ENCODE data around the gene KMO.

The KMO gene

DNA sequence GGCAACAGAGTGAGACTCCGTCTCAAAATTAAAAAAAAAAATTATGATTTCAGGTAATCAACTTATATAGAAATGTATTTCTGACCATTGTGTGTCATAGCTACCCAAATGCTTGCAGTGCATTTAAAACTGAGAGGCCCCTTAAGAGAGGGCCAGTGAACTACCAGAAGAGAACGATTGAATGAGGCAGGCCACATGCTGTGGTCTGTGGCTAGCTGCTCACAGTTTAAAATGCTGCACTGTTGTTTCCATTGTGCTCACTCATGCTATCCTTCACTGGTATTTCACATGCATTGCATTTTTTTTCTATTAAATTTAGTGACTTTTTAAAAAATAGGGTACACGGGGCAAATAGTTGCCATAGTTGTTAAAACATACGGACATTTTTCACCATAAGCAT lies 82.0 kb downstream of the KMO start:
- TF ChIP-seq SIN3A (IDR thresholded peaks at IDR 0.05; ENCODE audit: borderline replicate concordance, insufficient read depth, low read length) (no peak), FOXP2 (optimal IDR thresholded peaks at IDR 0.05; ENCODE audit: borderline replicate concordance, extremely low read depth, extremely low read length, insufficient read depth) (no peak), TAF1 (IDR thresholded peaks at IDR 0.05; ENCODE audit: borderline replicate concordance, insufficient read depth, low read length) (no peak), POLR2AphosphoS5 (IDR thresholded peaks at IDR 0.05; ENCODE audit: low read depth, low read length) (no peak)
- TF ChIP-seq, protein P1, sequence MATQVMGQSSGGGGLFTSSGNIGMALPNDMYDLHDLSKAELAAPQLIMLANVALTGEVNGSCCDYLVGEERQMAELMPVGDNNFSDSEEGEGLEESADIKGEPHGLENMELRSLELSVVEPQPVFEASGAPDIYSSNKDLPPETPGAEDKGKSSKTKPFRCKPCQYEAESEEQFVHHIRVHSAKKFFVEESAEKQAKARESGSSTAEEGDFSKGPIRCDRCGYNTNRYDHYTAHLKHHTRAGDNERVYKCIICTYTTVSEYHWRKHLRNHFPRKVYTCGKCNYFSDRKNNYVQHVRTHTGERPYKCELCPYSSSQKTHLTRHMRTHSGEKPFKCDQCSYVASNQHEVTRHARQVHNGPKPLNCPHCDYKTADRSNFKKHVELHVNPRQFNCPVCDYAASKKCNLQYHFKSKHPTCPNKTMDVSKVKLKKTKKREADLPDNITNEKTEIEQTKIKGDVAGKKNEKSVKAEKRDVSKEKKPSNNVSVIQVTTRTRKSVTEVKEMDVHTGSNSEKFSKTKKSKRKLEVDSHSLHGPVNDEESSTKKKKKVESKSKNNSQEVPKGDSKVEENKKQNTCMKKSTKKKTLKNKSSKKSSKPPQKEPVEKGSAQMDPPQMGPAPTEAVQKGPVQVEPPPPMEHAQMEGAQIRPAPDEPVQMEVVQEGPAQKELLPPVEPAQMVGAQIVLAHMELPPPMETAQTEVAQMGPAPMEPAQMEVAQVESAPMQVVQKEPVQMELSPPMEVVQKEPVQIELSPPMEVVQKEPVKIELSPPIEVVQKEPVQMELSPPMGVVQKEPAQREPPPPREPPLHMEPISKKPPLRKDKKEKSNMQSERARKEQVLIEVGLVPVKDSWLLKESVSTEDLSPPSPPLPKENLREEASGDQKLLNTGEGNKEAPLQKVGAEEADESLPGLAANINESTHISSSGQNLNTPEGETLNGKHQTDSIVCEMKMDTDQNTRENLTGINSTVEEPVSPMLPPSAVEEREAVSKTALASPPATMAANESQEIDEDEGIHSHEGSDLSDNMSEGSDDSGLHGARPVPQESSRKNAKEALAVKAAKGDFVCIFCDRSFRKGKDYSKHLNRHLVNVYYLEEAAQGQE (IDR thresholded peaks at IDR 0.05; ENCODE audit: insufficient read depth in 1 of 2, low read depth in 2 of 2, low read length in 2 of 2), result no peak

DNA sequence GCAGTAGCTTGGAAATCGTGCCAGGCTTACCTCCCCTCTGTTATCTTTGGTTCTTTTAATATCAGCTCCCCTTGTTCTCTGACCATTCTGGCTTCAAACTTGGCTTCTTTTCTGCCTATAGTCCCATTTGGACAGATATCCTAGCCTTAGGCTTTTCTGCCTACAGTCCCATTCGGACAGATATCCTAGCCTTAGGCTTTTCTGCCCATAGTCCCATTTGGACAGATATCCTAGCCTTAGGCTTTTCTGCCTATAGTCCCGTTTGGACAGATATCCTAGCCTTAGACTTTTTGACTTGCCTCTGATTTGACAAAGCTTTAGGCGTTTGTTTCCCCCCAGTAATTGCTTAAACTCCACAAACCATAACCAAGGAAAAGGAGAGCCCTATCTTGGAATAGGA lies 82.4 kb downstream of the KMO start:
- no peak for TF ChIP-seq FOXP2 (optimal IDR thresholded peaks at IDR 0.05; ENCODE audit: borderline replicate concordance, extremely low read depth, extremely low read length, insufficient read depth)
- no peak for TF ChIP-seq TAF1 (IDR thresholded peaks at IDR 0.05; ENCODE audit: borderline replicate concordance, insufficient read depth, low read length)

DNA sequence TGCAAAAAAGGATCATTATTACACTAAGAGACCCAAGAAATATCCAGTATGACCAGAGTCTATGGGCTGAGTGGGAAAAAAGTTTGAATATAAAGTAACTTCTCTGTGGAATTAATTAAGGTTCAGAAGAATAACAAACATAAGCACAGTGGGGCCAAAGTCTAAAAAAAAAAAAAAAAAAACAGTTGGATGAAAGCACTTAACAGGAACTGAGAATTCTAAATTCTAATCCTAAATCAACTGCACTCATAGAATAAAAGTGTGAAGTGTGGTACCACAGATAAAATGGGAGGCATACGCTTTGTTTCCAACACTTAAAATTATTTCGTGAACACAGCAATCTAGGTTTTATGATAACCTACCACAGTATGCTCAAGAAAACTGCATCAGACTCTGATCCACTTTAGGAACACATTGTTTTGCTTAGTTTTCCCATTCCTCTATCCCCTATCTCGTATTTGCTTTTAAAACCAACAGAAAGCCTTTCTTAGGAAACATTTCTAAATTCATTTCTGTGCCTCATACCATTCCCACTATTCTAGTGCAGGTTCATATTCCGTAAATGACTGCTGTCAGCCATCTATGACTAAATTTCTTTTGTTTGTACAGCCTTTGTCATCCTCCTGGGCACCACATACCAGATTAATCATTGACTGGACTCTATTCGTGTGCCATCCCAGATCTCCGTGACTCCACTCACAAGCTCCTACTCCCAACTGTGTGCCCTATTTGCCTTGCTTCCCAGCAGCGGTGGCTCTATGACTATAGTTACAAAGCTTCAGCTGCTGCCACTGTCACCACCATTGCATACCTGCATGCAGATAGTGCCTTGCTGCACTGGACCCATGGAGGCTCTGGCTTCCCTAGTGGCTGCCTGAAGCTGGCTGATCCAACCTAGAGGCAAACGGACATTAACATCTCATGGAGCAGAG lies 83.1 kb downstream of the KMO start:
- TF ChIP-seq POLR2AphosphoS5 (IDR thresholded peaks at IDR 0.05; ENCODE audit: low read depth, low read length), result no peak

DNA sequence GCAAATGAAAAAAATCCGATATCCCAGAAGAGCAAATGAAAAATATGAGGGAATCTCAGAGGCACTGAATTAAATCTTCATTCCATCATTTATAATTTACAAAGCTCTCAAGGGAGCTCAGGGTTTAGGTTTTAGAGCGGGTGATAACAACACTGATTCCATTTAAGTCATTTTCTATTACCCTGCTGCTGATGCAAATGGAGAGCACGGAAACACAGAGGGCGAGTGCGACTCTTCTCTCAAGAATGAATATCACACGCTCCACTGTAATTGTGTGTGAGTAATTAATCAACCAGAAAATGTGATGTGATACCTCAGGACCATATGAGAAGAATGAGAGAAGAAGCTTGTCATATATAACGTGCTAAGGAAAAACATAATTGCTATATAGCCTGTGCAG lies 85.2 kb downstream of the KMO start:
- TF ChIP-seq FOXP2 (optimal IDR thresholded peaks at IDR 0.05; ENCODE audit: borderline replicate concordance, extremely low read depth, extremely low read length, insufficient read depth) (no peak), TAF1 (IDR thresholded peaks at IDR 0.05; ENCODE audit: borderline replicate concordance, insufficient read depth, low read length) (no peak), SIN3A (IDR thresholded peaks at IDR 0.05; ENCODE audit: borderline replicate concordance, insufficient read depth, low read length) (no peak)
- TF ChIP-seq, protein P1 (IDR thresholded peaks at IDR 0.05; ENCODE audit: insufficient read depth in 1 of 2, low read depth in 2 of 2, low read length in 2 of 2), result no peak

DNA sequence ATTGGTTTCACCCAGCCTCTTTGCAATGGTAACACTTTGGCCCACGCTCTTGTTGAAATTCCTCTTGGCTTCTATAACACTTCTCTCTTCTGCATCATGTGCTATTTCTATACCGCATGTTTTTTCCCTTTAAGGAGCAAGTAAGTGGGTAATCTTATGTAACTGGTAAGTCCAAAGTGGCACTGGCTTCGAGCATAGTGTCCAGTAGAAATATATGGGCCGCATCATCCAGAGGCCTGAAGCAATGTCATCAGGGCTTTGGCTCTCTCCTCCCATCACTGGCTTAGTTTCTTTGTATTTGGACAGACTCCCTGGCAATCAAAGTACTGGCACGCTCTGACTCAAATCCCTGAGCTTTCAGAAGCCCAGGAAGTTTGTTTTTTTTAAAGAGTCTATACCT lies 90.5 kb downstream of the KMO start:
- TF ChIP-seq TAF1 (IDR thresholded peaks at IDR 0.05; ENCODE audit: borderline replicate concordance, insufficient read depth, low read length), result no peak
- TF ChIP-seq FOXP2 (optimal IDR thresholded peaks at IDR 0.05; ENCODE audit: borderline replicate concordance, extremely low read depth, extremely low read length, insufficient read depth), result no peak
- no peak for TF ChIP-seq SIN3A (IDR thresholded peaks at IDR 0.05; ENCODE audit: borderline replicate concordance, insufficient read depth, low read length)
- TF ChIP-seq, protein P1 (IDR thresholded peaks at IDR 0.05; ENCODE audit: insufficient read depth in 1 of 2, low read depth in 2 of 2, low read length in 2 of 2), result no peak
- TF ChIP-seq POLR2AphosphoS5 (IDR thresholded peaks at IDR 0.05; ENCODE audit: low read depth, low read length), result no peak

DNA sequence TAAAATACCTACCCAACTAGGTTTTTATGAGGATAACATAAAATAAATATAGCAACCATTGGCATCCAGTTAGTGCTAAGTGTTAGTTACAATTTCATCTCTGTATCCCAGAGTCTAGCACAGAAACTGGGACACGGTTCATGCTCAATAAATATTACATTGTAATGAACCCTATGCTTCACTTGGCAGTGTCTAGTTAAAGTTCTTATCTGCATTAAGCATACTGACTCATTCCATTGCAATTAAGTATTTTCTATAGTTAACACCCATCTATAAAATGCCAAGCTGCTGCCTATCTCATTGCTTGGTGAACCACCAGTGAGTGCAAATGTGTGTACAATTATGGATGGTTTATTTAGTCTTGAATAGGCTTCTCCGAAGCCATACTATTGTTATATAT lies 92.8 kb downstream of the KMO start:
- TF ChIP-seq, protein P1 (IDR thresholded peaks at IDR 0.05; ENCODE audit: insufficient read depth in 1 of 2, low read depth in 2 of 2, low read length in 2 of 2), result no peak
- TF ChIP-seq POLR2AphosphoS5 (IDR thresholded peaks at IDR 0.05; ENCODE audit: low read depth, low read length) (no peak), TAF1 (IDR thresholded peaks at IDR 0.05; ENCODE audit: borderline replicate concordance, insufficient read depth, low read length) (no peak), FOXP2 (optimal IDR thresholded peaks at IDR 0.05; ENCODE audit: borderline replicate concordance, extremely low read depth, extremely low read length, insufficient read depth) (no peak), SIN3A (IDR thresholded peaks at IDR 0.05; ENCODE audit: borderline replicate concordance, insufficient read depth, low read length) (no peak)

Data from PFSK-1 (cell line).